HEK293 (cell line): Measurements from ENCODE around the gene PCYOX1L.
A peak's percentile ranks its signal among the peaks of the same experiment; 100 is the strongest.

Source experiments
- CTCF ChIA-PET: fragments of 350-600 bp; formaldehyde crosslinking; extraction: SDS; loops from one replicate; lab custom pipeline; 2021; ENCODE audit warnings: antibody characterized with exemption; lab: Yijun Ruan, JAX
- POLR2A ChIA-PET: fragments of 300-600 bp; formaldehyde crosslinking; extraction: SDS; loops from one replicate; lab custom pipeline; 2020; ENCODE audit warnings: antibody characterized with exemption, inconsistent platforms; lab: Yijun Ruan, JAX
- H3K27ac ChIP-seq: fragments of 200-500 bp; sonication (Bioruptor generic); 2 replicates; pipeline ENCODE4 v1.5.1; 2014; ENCODE audit warnings: low read depth, low read length, control low read depth, inconsistent platforms; ENCODE audit errors: extremely low read depth
- H3K36me3 ChIP-seq, 2 experiments: fragments of 200-500 bp in 1 of 2; sonication (Bioruptor generic) in 1 of 2; 1 replicate in 1 of 2; 2 replicates in 1 of 2; pipeline ENCODE4 v1.5.1; 2014 to 2017; ENCODE audit warnings: inconsistent platforms in 2 of 2, low read length in 2 of 2; ENCODE audit not compliant: control insufficient read depth in 2 of 2, insufficient read depth in 1 of 2
- H3K4me1 ChIP-seq: fragments of 200-500 bp; sonication (Bioruptor generic); 2 replicates; pipeline ENCODE4 v1.5.1; 2014; ENCODE audit warnings: mild to moderate bottlenecking, low read length, inconsistent platforms; ENCODE audit not compliant: control insufficient read depth, insufficient read depth
- H3K4me3 ChIP-seq: 2 replicates; pipeline ENCODE4 v1.5.1; 2011; ENCODE audit warnings: low read depth, mild to moderate bottlenecking, control low read depth, low read length, moderate library complexity
- H3K9me3 ChIP-seq: fragments of 200-500 bp; sonication (Bioruptor generic); 2 replicates; pipeline ENCODE4 v1.5.1; 2014; ENCODE audit warnings: low read depth, low read length, inconsistent platforms; ENCODE audit not compliant: control insufficient read depth, insufficient read depth
- BCL11A ChIP-seq: fragments of 450-650 bp; formaldehyde crosslinking; IDR thresholded peaks from 2 replicates; pipeline ENCODE4 v1.5.1; 2016; ENCODE audit warnings: low read depth, missing biosample characterization, missing genetic modification characterization
- GLIS1 ChIP-seq: fragments of 450-650 bp; formaldehyde crosslinking; IDR thresholded peaks from 2 replicates; pipeline ENCODE4 v1.5.1; 2016; ENCODE audit warnings: missing biosample characterization, missing genetic modification characterization
- PRDM1 ChIP-seq: fragments of 450-650 bp; formaldehyde crosslinking; IDR thresholded peaks from 2 replicates; pipeline ENCODE4; 2016; ENCODE audit warnings: missing biosample characterization, missing genetic modification characterization
- ZBTB20 ChIP-seq: fragments of 450-650 bp; formaldehyde crosslinking; IDR thresholded peaks from 2 replicates; pipeline ENCODE4 v1.5.1; 2016; ENCODE audit warnings: missing biosample characterization, missing genetic modification characterization
- ZNF48 ChIP-seq: fragments of 450-650 bp; formaldehyde crosslinking; IDR thresholded peaks from 2 replicates; pipeline ENCODE4 v1.5.1; 2016; ENCODE audit warnings: missing biosample characterization, missing genetic modification characterization
- ZSCAN23 ChIP-seq: fragments of 450-650 bp; formaldehyde crosslinking; IDR thresholded peaks from 2 replicates; pipeline ENCODE4 v1.5.1; 2016; ENCODE audit warnings: missing biosample characterization, missing genetic modification characterization
- TF ChIP-seq, protein P1 (sequence below): fragments of 450-650 bp; formaldehyde crosslinking; IDR thresholded peaks from 2 replicates; pipeline ENCODE4 v1.5.1; 2016; ENCODE audit warnings: missing biosample characterization, missing genetic modification characterization
- TF ChIP-seq, protein P2 (sequence below): fragments of 450-650 bp; formaldehyde crosslinking; IDR thresholded peaks from 2 replicates; pipeline ENCODE4 v1.5.1; 2016; ENCODE audit warnings: missing biosample characterization, missing genetic modification characterization
- TF ChIP-seq, protein P3 (sequence below): fragments of 450-650 bp; formaldehyde crosslinking; IDR thresholded peaks from 2 replicates; pipeline ENCODE4 v1.5.1; 2016; ENCODE audit warnings: missing biosample characterization, missing genetic modification characterization
- TF ChIP-seq, protein P4 (sequence below): fragments of 450-650 bp; formaldehyde crosslinking; IDR thresholded peaks from 2 replicates; pipeline ENCODE4 v1.5.1; 2016; ENCODE audit warnings: missing biosample characterization, missing genetic modification characterization
- TF ChIP-seq, protein P5 (sequence below): fragments of 450-650 bp; formaldehyde crosslinking; IDR thresholded peaks from 2 replicates; pipeline ENCODE4 v1.5.1; 2016; ENCODE audit warnings: missing biosample characterization, missing genetic modification characterization, borderline replicate concordance
- TF ChIP-seq, protein P6 (sequence below): fragments of 450-650 bp; formaldehyde crosslinking; IDR thresholded peaks from 2 replicates; pipeline ENCODE4 v1.5.1; 2016; ENCODE audit warnings: missing biosample characterization, missing genetic modification characterization, borderline replicate concordance

Gene PCYOX1L

DNA sequence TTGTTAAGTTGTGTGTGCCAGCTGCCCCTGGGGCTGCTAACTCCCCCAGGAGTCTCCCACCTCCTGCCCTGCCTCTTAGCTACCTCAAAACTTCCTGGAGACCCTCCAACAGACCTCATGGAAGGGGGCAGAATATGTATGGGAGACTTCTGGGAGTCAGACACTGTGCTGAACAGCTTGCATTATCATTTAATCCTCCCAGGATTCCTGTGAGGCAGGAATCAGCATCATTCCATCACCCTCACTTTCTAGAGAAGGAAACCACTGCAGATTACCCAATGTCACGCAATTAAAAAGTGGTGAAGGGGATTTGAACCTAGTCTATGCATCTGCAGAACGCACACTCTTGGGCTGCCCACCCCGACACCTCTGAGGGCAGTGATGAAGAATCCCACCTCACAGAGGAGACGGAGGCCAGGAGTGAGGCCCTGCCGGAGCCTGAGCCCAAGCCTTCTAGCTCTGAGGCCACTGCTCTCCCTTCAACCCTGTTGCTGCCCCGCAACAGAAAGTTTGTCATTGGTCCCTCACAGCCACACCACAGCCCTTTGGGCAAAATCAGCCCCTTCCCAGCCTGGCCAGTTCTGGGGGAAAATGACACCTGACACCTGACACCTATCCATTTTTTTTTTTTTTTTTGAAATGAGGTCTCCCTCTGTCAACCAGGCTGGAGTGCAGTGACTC, 51.6 kb downstream of the PCYOX1L start:
- Histone ChIP-seq H3K4me1 (no peaks in the 10 kb centered on the region), H3K4me3 (no peak overlapping the region), H3K36me3 (no peaks in the 10 kb centered on the region), H3K27ac (no peak overlapping the region), H3K9me3 (no peaks in the 10 kb centered on the region)
- TF ChIP-seq ZBTB20 (tag by site-specific recombination), result peak; percentile 61
- TF ChIP-seq, protein P1, sequence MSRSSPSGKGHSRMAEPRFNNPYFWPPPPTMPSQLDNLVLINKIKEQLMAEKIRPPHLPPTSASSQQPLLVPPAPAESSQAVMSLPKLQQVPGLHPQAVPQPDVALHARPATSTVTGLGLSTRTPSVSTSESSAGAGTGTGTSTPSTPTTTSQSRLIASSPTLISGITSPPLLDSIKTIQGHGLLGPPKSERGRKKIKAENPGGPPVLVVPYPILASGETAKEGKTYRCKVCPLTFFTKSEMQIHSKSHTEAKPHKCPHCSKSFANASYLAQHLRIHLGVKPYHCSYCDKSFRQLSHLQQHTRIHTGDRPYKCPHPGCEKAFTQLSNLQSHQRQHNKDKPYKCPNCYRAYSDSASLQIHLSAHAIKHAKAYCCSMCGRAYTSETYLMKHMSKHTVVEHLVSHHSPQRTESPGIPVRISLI, result 0 out of 2 replicates have a peak, but pooled peaks have one; percentile 34
- peak; percentile 36; the same call in 1 of the 2 replicates for TF ChIP-seq PRDM1 (tag by site-specific recombination)
- TF ChIP-seq ZSCAN23 (tag by site-specific recombination), result no peak
- TF ChIP-seq, protein P2, sequence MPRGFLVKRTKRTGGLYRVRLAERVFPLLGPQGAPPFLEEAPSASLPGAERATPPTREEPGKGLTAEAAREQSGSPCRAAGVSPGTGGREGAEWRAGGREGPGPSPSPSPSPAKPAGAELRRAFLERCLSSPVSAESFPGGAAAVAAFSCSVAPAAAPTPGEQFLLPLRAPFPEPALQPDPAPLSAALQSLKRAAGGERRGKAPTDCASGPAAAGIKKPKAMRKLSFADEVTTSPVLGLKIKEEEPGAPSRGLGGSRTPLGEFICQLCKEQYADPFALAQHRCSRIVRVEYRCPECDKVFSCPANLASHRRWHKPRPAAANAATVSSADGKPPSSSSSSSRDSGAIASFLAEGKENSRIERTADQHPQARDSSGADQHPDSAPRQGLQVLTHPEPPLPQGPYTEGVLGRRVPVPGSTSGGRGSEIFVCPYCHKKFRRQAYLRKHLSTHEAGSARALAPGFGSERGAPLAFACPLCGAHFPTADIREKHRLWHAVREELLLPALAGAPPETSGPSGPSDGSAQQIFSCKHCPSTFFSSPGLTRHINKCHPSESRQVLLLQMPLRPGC (tag by site-specific recombination), result no peak
- TF ChIP-seq BCL11A (tag by site-specific recombination), result no peak
- TF ChIP-seq ZNF48 (tag by site-specific recombination), result no peak
- POLR2A ChIA-PET, result no interaction called here
- CTCF ChIA-PET, result interaction anchor here (0.7 to 1.6 kb wide), 3 partner anchors 14 to 28 kb away, joined by 3 to 5 read pairs (median 4); no protein-coding TSS in a partner anchor

DNA sequence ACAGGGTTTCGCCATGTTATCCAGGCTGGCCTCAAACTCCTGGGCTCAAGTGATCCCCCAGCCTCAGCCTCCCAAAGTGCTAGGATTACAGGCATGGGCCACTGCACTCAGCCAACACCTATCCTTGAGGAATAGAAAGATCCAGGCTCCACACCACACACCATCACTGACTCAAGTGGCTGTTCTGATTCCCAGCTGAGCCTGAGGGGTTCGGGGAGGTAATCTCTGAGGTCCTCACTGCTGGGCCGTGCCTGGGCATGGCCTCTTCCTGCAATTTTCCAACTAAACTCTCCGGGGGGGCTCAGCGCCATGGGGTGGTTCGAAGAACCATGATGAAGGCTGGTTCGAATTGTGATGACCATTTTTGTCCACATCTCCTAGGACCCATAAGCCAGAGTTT, 52.2 kb downstream of the PCYOX1L start:
- Histone ChIP-seq H3K27ac (no peak overlapping the region), H3K36me3 (no peaks in the 10 kb centered on the region), H3K4me3 (no peak overlapping the region), H3K4me1 (no peaks in the 10 kb centered on the region), H3K9me3 (no peaks in the 10 kb centered on the region)
- ChIA-PET CTCF (interaction anchor here (1.2 kb wide), 1 partner anchor 24 kb away, joined by 5 read pairs; no protein-coding TSS in a partner anchor), POLR2A (no interaction called here)
- TF ChIP-seq GLIS1 (tag by site-specific recombination), result 0 out of 2 replicates have a peak, but pooled peaks have one; percentile 4
- TF ChIP-seq, protein P3, sequence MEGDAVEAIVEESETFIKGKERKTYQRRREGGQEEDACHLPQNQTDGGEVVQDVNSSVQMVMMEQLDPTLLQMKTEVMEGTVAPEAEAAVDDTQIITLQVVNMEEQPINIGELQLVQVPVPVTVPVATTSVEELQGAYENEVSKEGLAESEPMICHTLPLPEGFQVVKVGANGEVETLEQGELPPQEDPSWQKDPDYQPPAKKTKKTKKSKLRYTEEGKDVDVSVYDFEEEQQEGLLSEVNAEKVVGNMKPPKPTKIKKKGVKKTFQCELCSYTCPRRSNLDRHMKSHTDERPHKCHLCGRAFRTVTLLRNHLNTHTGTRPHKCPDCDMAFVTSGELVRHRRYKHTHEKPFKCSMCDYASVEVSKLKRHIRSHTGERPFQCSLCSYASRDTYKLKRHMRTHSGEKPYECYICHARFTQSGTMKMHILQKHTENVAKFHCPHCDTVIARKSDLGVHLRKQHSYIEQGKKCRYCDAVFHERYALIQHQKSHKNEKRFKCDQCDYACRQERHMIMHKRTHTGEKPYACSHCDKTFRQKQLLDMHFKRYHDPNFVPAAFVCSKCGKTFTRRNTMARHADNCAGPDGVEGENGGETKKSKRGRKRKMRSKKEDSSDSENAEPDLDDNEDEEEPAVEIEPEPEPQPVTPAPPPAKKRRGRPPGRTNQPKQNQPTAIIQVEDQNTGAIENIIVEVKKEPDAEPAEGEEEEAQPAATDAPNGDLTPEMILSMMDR (tag by site-specific recombination), result no peak
- TF ChIP-seq, protein P4, sequence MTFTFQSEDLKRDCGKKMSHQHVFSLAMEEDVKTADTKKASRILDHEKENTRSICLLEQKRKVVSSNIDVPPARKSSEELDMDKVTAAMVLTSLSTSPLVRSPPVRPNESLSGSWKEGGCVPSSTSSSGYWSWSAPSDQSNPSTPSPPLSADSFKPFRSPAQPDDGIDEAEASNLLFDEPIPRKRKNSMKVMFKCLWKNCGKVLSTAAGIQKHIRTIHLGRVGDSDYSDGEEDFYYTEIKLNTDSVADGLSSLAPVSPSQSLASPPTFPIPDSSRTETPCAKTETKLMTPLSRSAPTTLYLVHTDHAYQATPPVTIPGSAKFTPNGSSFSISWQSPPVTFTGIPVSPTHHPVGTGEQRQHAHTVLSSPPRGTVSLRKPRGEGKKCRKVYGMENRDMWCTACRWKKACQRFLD, result no peak

DNA sequence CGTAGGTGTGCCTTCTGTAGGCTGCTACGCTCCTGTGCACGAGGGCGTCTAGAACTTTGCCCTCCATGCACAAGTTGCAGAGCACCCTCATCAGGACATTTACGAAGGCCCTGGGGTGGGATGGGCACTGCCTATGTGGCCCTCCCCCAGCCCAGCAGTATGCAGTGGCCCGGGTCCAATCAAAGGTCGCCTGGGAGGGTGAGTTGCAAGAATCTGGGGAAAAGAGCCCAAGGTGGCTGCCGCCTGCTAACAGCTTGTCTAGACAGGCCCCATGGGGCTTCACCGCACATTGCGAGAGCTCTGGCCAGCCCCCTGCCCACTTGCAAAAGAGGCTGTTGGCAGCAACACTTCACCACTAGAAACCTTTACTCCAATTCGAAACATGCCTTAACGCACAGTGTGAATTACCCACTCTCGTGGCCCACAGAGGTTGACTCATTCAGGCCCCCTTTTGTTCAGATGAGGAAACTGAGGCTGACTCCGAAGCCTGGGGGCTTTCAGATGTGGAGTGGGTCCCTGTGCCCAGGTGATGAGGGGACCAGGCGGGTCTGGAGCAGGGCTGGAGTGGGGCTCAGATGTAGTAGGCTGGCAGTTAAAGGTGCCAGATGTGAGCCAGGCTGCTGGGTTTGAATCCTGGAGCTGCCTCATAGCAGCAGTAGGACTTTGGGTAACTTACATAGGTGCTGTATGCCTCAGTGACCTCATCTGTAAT, 53.0 kb downstream of the PCYOX1L start:
- Histone ChIP-seq H3K36me3 (no peaks in the 10 kb centered on the region), H3K9me3 (no peaks in the 10 kb centered on the region), H3K4me1 (no peaks in the 10 kb centered on the region), H3K4me3 (no peak overlapping the region), H3K27ac (no peak overlapping the region)
- ChIA-PET CTCF (interaction anchor here (0.9 to 4.4 kb wide), 2 partner anchors 23 to 102 kb away, joined by 4 to 17 read pairs; no protein-coding TSS in a partner anchor), POLR2A (interaction anchor here (0.6 kb wide), 1 partner anchor 64 kb away, joined by 6 read pairs; no protein-coding TSS in a partner anchor)
- TF ChIP-seq, protein P5, sequence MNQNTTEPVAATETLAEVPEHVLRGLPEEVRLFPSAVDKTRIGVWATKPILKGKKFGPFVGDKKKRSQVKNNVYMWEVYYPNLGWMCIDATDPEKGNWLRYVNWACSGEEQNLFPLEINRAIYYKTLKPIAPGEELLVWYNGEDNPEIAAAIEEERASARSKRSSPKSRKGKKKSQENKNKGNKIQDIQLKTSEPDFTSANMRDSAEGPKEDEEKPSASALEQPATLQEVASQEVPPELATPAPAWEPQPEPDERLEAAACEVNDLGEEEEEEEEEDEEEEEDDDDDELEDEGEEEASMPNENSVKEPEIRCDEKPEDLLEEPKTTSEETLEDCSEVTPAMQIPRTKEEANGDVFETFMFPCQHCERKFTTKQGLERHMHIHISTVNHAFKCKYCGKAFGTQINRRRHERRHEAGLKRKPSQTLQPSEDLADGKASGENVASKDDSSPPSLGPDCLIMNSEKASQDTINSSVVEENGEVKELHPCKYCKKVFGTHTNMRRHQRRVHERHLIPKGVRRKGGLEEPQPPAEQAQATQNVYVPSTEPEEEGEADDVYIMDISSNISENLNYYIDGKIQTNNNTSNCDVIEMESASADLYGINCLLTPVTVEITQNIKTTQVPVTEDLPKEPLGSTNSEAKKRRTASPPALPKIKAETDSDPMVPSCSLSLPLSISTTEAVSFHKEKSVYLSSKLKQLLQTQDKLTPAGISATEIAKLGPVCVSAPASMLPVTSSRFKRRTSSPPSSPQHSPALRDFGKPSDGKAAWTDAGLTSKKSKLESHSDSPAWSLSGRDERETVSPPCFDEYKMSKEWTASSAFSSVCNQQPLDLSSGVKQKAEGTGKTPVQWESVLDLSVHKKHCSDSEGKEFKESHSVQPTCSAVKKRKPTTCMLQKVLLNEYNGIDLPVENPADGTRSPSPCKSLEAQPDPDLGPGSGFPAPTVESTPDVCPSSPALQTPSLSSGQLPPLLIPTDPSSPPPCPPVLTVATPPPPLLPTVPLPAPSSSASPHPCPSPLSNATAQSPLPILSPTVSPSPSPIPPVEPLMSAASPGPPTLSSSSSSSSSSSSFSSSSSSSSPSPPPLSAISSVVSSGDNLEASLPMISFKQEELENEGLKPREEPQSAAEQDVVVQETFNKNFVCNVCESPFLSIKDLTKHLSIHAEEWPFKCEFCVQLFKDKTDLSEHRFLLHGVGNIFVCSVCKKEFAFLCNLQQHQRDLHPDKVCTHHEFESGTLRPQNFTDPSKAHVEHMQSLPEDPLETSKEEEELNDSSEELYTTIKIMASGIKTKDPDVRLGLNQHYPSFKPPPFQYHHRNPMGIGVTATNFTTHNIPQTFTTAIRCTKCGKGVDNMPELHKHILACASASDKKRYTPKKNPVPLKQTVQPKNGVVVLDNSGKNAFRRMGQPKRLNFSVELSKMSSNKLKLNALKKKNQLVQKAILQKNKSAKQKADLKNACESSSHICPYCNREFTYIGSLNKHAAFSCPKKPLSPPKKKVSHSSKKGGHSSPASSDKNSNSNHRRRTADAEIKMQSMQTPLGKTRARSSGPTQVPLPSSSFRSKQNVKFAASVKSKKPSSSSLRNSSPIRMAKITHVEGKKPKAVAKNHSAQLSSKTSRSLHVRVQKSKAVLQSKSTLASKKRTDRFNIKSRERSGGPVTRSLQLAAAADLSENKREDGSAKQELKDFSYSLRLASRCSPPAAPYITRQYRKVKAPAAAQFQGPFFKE, result no peak
- TF ChIP-seq, protein P6, sequence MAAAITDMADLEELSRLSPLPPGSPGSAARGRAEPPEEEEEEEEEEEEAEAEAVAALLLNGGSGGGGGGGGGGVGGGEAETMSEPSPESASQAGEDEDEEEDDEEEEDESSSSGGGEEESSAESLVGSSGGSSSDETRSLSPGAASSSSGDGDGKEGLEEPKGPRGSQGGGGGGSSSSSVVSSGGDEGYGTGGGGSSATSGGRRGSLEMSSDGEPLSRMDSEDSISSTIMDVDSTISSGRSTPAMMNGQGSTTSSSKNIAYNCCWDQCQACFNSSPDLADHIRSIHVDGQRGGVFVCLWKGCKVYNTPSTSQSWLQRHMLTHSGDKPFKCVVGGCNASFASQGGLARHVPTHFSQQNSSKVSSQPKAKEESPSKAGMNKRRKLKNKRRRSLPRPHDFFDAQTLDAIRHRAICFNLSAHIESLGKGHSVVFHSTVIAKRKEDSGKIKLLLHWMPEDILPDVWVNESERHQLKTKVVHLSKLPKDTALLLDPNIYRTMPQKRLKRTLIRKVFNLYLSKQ (tag by site-specific recombination), result no peak
